Brain microvascular endothelial cell (primary cell): ENCODE data around the gene CAPZA3.

ENCODE experiments used
- DNase-seq: peaks from one replicate; pipeline ENCODE4 v3.0.0-alpha.2; 2020
- H3K27ac ChIP-seq: fragments of 250-450 bp; sonication (Bioruptor Pico); 2 replicates; pipeline ENCODE4 v1.5.1; 2020; ENCODE audit warnings: mild to moderate bottlenecking, moderate library complexity
- H3K27me3 ChIP-seq: fragments of 250-450 bp; sonication (Bioruptor Pico); replicated peaks from 2 replicates; pipeline ENCODE4 v1.5.1; 2020; ENCODE audit warnings: mild to moderate bottlenecking
- H3K36me3 ChIP-seq: fragments of 250-450 bp; sonication (Bioruptor Pico); replicated peaks from 2 replicates; pipeline ENCODE4 v1.5.1; 2020; ENCODE audit warnings: mild to moderate bottlenecking
- H3K4me3 ChIP-seq: 2 replicates; pipeline ENCODE4 v1.5.1; 2011; ENCODE audit warnings: low read depth, mild to moderate bottlenecking, control low read depth, low read length, moderate library complexity
- in situ Hi-C: cut with HindIII; loops from 2 replicates; pipeline ENCODE4 v1.10.0; 2017; ENCODE audit warnings: low sequenced_read_pairs, low pct_ligation_motif_present
- TF ChIP-seq, protein P1 (sequence below): IDR thresholded peaks from 2 replicates; pipeline ENCODE4 v1.5.1; 2011; ENCODE audit warnings: low read depth, mild to moderate bottlenecking, moderate library complexity, low read length, control low read depth, inconsistent platforms; ENCODE audit errors: missing control alignments

The CAPZA3 gene

DNA sequence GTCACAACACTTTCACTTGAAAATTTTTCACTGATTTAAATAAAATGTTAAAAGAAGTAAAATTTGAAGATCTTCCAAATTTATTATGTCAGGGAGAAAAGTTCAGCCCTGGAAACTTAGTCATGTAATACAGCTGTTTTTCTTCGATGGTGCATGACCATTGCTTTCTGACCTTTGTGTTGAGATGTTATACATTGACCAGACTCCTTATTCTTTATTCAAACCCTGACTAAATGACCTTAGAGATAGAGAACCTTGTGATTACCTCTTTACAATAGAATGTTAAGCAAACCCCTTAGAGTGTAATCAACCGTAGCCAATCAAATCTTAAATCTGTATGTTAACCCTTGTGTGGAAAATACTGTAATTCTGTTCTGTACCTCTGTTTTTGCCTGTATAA lies 34.6 kb upstream of the CAPZA3 start:
- Histone ChIP-seq H3K36me3 (no peaks in the 10 kb centered on the region), H3K4me3 (no peak overlapping the region), H3K27me3 (no peaks in the 10 kb centered on the region), H3K27ac (no peak overlapping the region)
- in situ Hi-C loops: no loop called here
- TF ChIP-seq, protein P1, sequence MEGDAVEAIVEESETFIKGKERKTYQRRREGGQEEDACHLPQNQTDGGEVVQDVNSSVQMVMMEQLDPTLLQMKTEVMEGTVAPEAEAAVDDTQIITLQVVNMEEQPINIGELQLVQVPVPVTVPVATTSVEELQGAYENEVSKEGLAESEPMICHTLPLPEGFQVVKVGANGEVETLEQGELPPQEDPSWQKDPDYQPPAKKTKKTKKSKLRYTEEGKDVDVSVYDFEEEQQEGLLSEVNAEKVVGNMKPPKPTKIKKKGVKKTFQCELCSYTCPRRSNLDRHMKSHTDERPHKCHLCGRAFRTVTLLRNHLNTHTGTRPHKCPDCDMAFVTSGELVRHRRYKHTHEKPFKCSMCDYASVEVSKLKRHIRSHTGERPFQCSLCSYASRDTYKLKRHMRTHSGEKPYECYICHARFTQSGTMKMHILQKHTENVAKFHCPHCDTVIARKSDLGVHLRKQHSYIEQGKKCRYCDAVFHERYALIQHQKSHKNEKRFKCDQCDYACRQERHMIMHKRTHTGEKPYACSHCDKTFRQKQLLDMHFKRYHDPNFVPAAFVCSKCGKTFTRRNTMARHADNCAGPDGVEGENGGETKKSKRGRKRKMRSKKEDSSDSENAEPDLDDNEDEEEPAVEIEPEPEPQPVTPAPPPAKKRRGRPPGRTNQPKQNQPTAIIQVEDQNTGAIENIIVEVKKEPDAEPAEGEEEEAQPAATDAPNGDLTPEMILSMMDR: no peak
- DNase-seq: no peak

DNA sequence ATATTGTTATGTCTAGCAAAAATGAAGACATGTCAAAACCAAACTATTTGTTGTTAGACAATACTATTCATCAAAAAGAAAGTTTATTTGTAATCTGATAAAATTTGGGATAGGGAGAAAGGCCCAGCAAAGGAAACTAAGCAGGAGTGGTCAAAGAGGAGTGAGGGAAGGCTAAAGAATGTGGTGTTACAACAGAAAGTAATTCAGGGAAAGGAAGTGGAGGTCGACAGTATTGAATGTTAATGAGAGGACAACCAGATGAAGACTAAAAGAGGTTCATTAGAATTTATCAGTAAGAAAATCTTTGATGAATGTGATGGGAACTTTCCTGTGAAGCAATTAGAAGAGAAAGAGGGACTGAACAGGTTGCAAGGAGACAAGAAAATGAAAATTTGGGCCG lies 34.0 kb upstream of the CAPZA3 start:
- DNase-seq: no peak
- TF ChIP-seq, protein P1: no peak
- in situ Hi-C loops: no loop called here
- Histone ChIP-seq H3K27ac (no peak overlapping the region), H3K4me3 (no peak overlapping the region), H3K27me3 (no peaks in the 10 kb centered on the region), H3K36me3 (no peaks in the 10 kb centered on the region)

DNA sequence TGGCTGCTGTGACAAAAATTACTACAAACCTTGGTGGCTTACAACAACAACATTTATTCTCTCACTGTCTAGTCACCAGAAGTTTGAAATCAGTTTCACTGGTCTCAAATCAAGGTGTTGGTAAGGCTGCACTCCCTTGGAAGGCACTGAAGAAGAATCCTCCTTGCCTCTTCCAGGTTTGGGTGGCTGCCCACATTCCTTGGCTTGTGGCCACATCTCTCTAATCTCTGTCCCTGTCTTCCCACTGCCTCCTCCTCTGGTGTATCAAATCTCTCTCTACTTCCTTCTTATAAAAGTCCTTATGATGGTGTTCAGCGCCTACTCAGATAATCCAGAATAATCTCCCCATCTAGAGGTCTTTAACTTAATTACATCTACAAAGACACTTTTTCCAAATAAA lies 31.1 kb upstream of the CAPZA3 start:
- Histone ChIP-seq H3K36me3 (no peaks in the 10 kb centered on the region), H3K4me3 (no peak overlapping the region), H3K27me3 (no peaks in the 10 kb centered on the region), H3K27ac (no peak overlapping the region)
- DNase-seq: no peak
- TF ChIP-seq, protein P1: no peak
- in situ Hi-C loops: no loop called here

DNA sequence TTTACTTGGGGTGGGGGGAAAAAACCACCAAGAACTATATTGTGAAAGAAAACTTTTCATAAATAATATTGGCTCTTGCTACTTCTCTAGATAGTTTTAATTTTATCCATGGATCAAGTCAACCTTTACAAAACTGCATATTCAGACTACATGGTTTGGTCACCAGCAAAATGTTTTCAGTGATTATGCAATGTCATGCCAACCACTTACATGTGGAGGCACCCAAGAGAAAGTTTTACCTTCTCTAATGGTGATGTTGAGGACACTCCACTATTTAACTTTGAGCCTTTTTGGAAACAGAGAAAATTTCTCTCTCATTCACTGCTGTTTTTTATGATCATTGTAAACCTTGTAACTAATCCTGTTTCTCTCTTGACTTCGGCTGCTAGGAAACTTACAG lies 21.7 kb upstream of the CAPZA3 start:
- Histone ChIP-seq H3K27ac (no peak overlapping the region), H3K27me3 (no peaks in the 10 kb centered on the region), H3K4me3 (no peak overlapping the region), H3K36me3 (no peaks in the 10 kb centered on the region)
- no peak for DNase-seq
- in situ Hi-C loops: no loop called here
- TF ChIP-seq, protein P1: no peak

DNA sequence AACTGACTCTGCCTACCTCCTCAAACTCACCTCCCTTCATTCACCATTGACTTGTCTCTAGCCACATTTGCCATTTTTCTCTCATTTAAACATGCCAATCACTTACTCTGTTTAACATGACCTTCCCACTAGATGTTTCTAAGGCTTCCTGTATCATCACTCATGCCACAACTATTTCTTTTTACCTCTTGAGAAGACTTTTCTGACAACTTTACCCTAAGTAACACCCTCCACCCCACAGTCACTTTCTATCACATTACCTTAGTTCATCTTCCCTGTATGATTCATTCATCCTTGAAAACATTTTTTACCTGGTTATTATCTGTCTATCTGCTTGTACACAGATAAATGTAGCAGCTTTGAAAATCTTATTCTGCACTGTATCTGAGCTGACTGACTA lies 19.5 kb upstream of the CAPZA3 start:
- Histone ChIP-seq H3K4me3 (no peak overlapping the region), H3K36me3 (no peaks in the 10 kb centered on the region), H3K27me3 (no peaks in the 10 kb centered on the region), H3K27ac (no peak overlapping the region)
- in situ Hi-C loops: no loop called here
- TF ChIP-seq, protein P1: no peak
- DNase-seq: no peak

DNA sequence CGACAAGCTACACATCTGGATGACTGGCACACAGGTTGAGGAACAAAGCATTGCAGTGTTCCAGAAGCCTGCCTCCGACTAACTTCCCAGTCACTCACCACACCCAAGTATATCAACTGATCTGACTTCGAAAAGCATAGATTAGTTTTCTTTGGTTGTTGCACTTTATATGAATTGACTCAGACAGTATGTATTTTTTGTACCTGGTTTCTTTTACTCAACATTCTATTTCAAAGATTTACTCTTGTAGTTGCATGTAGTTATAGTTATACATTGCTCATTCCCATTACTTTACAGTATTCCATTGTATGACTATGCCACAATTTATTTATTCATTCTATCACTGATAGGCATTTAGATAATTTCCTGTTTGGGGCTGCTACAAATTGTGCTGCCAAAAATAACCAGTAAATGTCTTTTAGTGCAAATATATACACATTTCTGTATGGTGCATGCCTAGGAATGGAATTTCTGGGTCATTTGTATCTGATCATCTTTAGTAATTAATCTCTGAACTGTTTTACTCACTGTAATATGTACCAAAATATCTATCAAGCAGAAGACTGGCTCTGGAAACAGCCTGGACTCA lies 17.9 kb upstream of the CAPZA3 start:
- Histone ChIP-seq H3K27ac (no peak overlapping the region), H3K27me3 (no peaks in the 10 kb centered on the region)
- no peak for DNase-seq

More for the DNA sequence above, 17.9 kb upstream of the CAPZA3 start:
- in situ Hi-C loops: no loop called here
- Histone ChIP-seq H3K36me3 (no peaks in the 10 kb centered on the region), H3K4me3 (no peak overlapping the region)
- TF ChIP-seq, protein P1: no peak
